ENCODE results near the gene SLC8A1. TPM values are rescaled to one million over a fixed set of nuclear protein-coding genes. Genes with fewer than 3 reads are reported as not detected.

Gene SLC8A1
- total RNA-seq, result 0.13 and 0.34 TPM in 2 replicates

DNA sequence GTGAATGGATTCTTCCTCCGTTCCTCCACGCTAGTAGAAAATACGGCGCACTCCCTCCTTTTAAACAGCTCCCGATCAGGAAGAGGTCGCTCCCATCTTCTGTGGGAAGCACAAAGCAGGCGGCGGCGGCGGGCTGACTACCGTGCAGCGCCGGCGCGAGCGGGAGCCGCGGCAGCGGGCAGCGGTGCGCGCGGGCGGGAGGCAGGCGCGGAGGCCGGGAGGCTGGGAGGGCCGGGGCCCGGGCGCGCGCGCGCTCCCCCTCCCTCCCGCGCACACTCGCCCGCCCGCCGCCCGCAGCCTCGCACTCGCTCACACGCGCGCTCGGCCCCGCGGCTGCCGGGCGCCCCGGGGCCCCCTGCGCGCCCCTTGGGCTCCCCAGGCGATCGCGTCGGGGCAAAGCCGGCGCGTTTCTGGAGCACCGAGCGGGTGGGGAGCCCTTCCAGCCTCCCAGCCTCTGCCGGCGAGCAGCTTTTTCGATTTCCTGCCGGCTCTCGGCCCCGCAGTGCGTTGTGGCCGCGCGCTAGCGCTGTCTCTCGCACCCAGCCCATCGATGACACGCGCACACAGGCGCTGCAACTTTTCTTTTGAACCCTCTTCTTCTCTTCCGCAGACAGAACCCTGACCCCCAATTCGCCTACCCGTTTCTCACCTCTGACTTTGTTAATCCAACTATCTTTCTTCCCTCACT is at the start of gene SLC8A1:
Gene SLC8A1 (minus strand): TSS at position 173 of the 688 bp plus-strand sequence.

